Measurements from ENCODE around the gene ECSCR. TPM values are rescaled to one million over a fixed set of nuclear protein-coding genes. Genes with fewer than 3 reads are reported as not detected.

ECSCR gene
- total RNA-seq, 6 experiments from 2014 or later = 1.2 to 5.1 (median 2.3) TPM

GRCh38 chr5:139404484-139404840 is 58.1 kb downstream of the ECSCR start:
- H3K4me3 ChIP-seq = peak overlapping the region; percentile 56 to 71 (median 60)
- ATAC-seq = no peak

DNA sequence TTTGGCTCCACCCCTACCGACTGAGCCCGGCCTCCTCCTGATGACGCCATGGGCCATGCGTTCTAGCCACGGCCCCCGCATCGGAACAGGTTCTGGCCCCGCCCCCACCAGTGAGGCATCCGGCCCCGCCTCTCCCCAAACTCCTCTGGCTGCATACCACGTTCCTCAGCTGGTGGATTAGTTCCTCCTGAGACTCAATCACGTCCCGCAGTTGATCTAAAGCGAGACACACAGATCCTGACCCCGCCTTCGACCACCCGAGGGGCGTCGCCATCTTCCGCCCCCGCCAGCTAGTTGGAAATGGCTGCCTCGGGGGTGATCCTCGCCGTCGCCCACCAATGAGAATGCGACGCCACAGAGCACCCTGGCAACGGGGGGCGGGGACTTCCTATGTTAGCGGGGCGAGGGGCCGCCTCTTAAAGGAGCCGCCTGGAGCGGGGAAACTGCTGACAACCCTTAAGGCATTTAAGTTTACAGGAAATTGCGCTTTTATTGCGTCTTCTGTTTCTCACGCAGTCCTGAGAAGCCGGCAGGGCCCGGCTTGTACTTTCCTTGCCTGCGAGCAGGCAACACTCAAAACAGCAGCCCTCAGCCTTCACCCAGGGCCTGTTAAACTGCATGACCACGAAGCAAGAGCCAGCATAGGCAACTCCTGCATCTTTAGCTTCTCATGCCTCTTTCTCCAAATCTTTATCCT is 58.6 kb downstream of the ECSCR start, which contains the start of gene SPATA24:
TSS of gene SPATA24 (minus strand) at position 303 of the 697 bp plus-strand sequence. CDS start at position 274, 29 bp downstream.
- no peaks in the 10 kb centered on the region for H3K9me3 ChIP-seq
- no peaks in the 10 kb centered on the region for H3K27me3 ChIP-seq
- peak; percentile 97 to 98 (median 97) for DNase-seq
- WGBS (ENCODE audit: insufficient coverage, low coverage, low lambda C conversion rate, missing lambda C conversion rate) = 2% methylated on average over 15 of the region's 41 CpGs
- ATAC-seq = peak; percentile 96 to 97 (median 97)
- peaks cover 0 to 8% (median 0%) of the 10 kb centered on the region in 4 donors for H3K4me1 ChIP-seq
- intact Hi-C loops (cut with DNase I) = no loop called here
- peak within 1 kb of the TSS; percentile 56 to 78 (median 72) for H3K27ac ChIP-seq
- H3K4me3 ChIP-seq = peak within 1 kb of the TSS; percentile 56 to 71 (median 60)
- TF ChIP-seq POLR2A (IDR thresholded peaks at IDR 0.05) (peak; percentile 20), CTCF (IDR thresholded peaks at IDR 0.05) (no peak)
- no peaks in the 10 kb centered on the region for H3K36me3 ChIP-seq

More at GRCh38 chr5:139404484-139404840, 58.1 kb downstream of the ECSCR start:
- TF ChIP-seq CTCF (IDR thresholded peaks at IDR 0.05) = no peak
- TF ChIP-seq POLR2A (IDR thresholded peaks at IDR 0.05) = no peak
- 72% methylated on average over 5 of the region's 5 CpGs for WGBS (ENCODE audit: insufficient coverage, low coverage, low lambda C conversion rate, missing lambda C conversion rate)
- DNase-seq = no peak
- H3K27me3 ChIP-seq = no peaks in the 10 kb centered on the region
- peaks cover 0 to 8% (median 0%) of the 10 kb centered on the region in 4 donors for H3K4me1 ChIP-seq
- intact Hi-C loops (cut with DNase I) = no loop called here
- no peaks in the 10 kb centered on the region for H3K36me3 ChIP-seq
- H3K27ac ChIP-seq = peak overlapping the region; percentile 56 to 78 (median 72)
- no peaks in the 10 kb centered on the region for H3K9me3 ChIP-seq

GRCh38 chr5:139403418-139403786 is 59.1 kb downstream of the ECSCR start:
- Histone ChIP-seq H3K27me3 (no peaks in the 10 kb centered on the region), H3K9me3 (no peaks in the 10 kb centered on the region), H3K27ac (peak overlapping the region; percentile 56 to 78 (median 72)), H3K36me3 (no peaks in the 10 kb centered on the region), H3K4me1 (peaks cover 0 to 4% (median 0%) of the 10 kb centered on the region in 4 donors), H3K4me3 (peak overlapping the region; percentile 56 to 71 (median 60))
- no peak for DNase-seq
- WGBS (ENCODE audit: insufficient coverage, low coverage, low lambda C conversion rate, missing lambda C conversion rate) = 34% methylated on average over 6 of the region's 7 CpGs
- ATAC-seq = no peak
- intact Hi-C loops (cut with DNase I) = no loop called here
- TF ChIP-seq POLR2A (IDR thresholded peaks at IDR 0.05) (no peak), CTCF (IDR thresholded peaks at IDR 0.05) (no peak)

DNA sequence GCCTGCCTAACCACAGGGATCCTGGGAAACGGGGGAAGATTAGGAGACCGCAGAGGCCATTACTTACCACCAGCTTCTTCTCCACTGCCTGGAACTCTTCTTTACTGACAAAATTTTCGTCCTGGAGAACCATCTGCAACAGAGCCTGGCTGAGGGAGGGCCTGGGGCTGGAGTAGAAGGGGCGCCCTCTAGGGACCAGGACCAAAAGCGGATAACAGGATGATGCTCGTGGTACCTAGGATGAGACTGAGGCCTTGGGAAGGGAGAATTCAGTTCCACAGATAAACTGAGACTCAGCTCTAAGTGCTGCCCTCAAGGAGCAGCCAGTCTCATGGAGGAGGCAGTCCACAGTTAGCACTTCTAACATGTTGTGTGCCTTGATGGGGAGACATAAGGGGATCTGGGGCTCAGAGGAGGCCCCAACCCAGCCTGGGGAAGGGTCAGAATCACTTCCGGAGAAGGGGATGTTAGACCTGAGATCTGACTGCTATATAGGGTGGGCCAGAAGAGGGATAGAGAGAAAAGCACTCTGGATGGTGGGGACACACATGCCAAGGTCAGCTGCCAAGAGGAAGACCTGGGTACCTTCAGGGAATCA is 59.9 kb downstream of the ECSCR start:
- WGBS (ENCODE audit: insufficient coverage, low coverage, low lambda C conversion rate, missing lambda C conversion rate) = 69% methylated on average over 5 of the region's 7 CpGs
- intact Hi-C loops (cut with DNase I) = no loop called here
- Histone ChIP-seq H3K27me3 (no peaks in the 10 kb centered on the region), H3K4me3 (no peak overlapping the region), H3K27ac (no peak overlapping the region), H3K9me3 (no peaks in the 10 kb centered on the region), H3K4me1 (peaks cover 0 to 4% (median 0%) of the 10 kb centered on the region in 4 donors), H3K36me3 (no peaks in the 10 kb centered on the region)
- no peak for TF ChIP-seq POLR2A (IDR thresholded peaks at IDR 0.05)
- TF ChIP-seq CTCF (IDR thresholded peaks at IDR 0.05) = peak; percentile 29 to 55 (median 40)
- DNase-seq (peak in 1 of 3 donors; percentile 48), ATAC-seq (peak in 3 of 4 donors; percentile 7 to 38 (median 12))

All from right lobe of liver (tissue), 6 donors.